IMR-90 (cell line): ENCODE results near the gene GGNBP2. TPM values are rescaled to one million over a fixed set of nuclear protein-coding genes. Genes with fewer than 3 reads are reported as not detected.

Source experiments
- ATAC-seq: fragments of 200-7000 bp; cut with Tn5 transposase; 2 replicates; pipeline ENCODE4 v1.9.1; 2020; ENCODE audit warnings: low read depth, mild to moderate bottlenecking, moderate library complexity
- BruUV-seq: library from RNA; stranded (reverse); fragments of 400-500 nt; replicated peaks from 2 replicates; lab custom pipeline; 2021; lab: Mats Ljungman, UMichigan
- CTCF ChIA-PET: fragments of 300-600 bp; formaldehyde crosslinking; extraction: SDS; loops from one replicate; lab custom pipeline; 2021; ENCODE audit warnings: antibody characterized with exemption; lab: Yijun Ruan, JAX
- POLR2A ChIA-PET: fragments of 300-600 bp; sonication (Branson Sonifier 250); formaldehyde crosslinking; loops from one replicate; lab custom pipeline; 2022; ENCODE audit warnings: antibody characterized with exemption; ENCODE audit not compliant: unreplicated experiment; lab: Charles Lee
- DNase-seq: peaks from one replicate; pipeline ENCODE4 v3.0.0; 2013
- H2AFZ ChIP-seq: replicated peaks from 2 replicates; pipeline ENCODE3; 2013; ENCODE audit warnings: low read length, mild to moderate bottlenecking; ENCODE audit not compliant: poor library complexity
- H2AK5ac ChIP-seq: 2 replicates; pipeline ENCODE4 v1.6.1; 2013; ENCODE audit warnings: low read depth, low read length, inconsistent platforms
- H2AK9ac ChIP-seq: replicated peaks from 2 replicates; pipeline ENCODE3; 2013; ENCODE audit warnings: mild to moderate bottlenecking, low read depth, low read length, moderate library complexity; ENCODE audit not compliant: poor library complexity
- H2BK120ac ChIP-seq: 2 replicates; pipeline ENCODE4 v1.6.1; 2013; ENCODE audit warnings: low read depth, low read length, inconsistent platforms
- H2BK15ac ChIP-seq: 3 replicates; pipeline ENCODE4 v1.6.1; 2013; ENCODE audit warnings: low read depth, low read length, inconsistent platforms
- H2BK20ac ChIP-seq: 2 replicates; pipeline ENCODE4 v1.6.1; 2013; ENCODE audit warnings: low read depth, mild to moderate bottlenecking, inconsistent platforms, low read length, moderate library complexity
- H2BK5ac ChIP-seq: 2 replicates; pipeline ENCODE4 v1.6.1; 2013; ENCODE audit warnings: mild to moderate bottlenecking, low read depth, low read length, inconsistent platforms; ENCODE audit not compliant: poor library complexity, severe bottlenecking
- H3K14ac ChIP-seq: replicated peaks from 2 replicates; pipeline ENCODE4 v1.6.1; 2013; ENCODE audit warnings: low read depth, low read length, inconsistent platforms
- H3K18ac ChIP-seq: 2 replicates; pipeline ENCODE4 v1.6.1; 2013; ENCODE audit warnings: low read depth, low read length, control low read depth
- H3K23ac ChIP-seq: 2 replicates; pipeline ENCODE4 v1.6.1; 2013; ENCODE audit warnings: low read depth, low read length, inconsistent platforms
- H3K27ac ChIP-seq: 2 replicates; pipeline ENCODE4 v1.5.1; 2013; ENCODE audit warnings: mild to moderate bottlenecking, control low read depth, low read length; ENCODE audit not compliant: insufficient read depth
- H3K27me3 ChIP-seq: 2 replicates; pipeline ENCODE4 v1.6.1; 2013; ENCODE audit warnings: low read length; ENCODE audit not compliant: control insufficient read depth, insufficient read depth
- H3K36me3 ChIP-seq: 2 replicates; pipeline ENCODE4 v1.6.1; 2013; ENCODE audit warnings: low read length, mixed read lengths; ENCODE audit not compliant: control insufficient read depth, insufficient read depth
- H3K4ac ChIP-seq: 2 replicates; pipeline ENCODE4 v1.6.1; 2013; ENCODE audit warnings: low read depth, low read length, inconsistent platforms
- H3K4me1 ChIP-seq: 2 replicates; pipeline ENCODE4 v1.6.1; 2013; ENCODE audit warnings: low read length, mixed read lengths; ENCODE audit not compliant: control insufficient read depth, insufficient read depth
- H3K4me2 ChIP-seq: 2 replicates; pipeline ENCODE4 v1.6.1; 2013; ENCODE audit warnings: low read depth, mild to moderate bottlenecking, control low read depth, low read length, moderate library complexity
- H3K4me3 ChIP-seq: 2 replicates; pipeline ENCODE4 v1.5.1; 2013; ENCODE audit warnings: low read depth, mild to moderate bottlenecking, control low read depth, low read length, moderate library complexity; ENCODE audit not compliant: insufficient read depth
- H3K56ac ChIP-seq: 2 replicates; pipeline ENCODE4 v1.6.1; 2013; ENCODE audit warnings: low read length, inconsistent platforms; ENCODE audit not compliant: insufficient read depth; ENCODE audit errors: extremely low read depth
- H3K79me1 ChIP-seq, 2 experiments: 2 replicates each; pipeline ENCODE4 v1.6.1; 2013; ENCODE audit warnings: low read length in 2 of 2, inconsistent platforms in 1 of 2, low read depth in 1 of 2
- H3K9ac ChIP-seq: 2 replicates; pipeline ENCODE4 v1.6.1; 2013; ENCODE audit warnings: low read depth, low read length, control low read depth
- H3K9me1 ChIP-seq: 2 replicates; pipeline ENCODE4 v1.6.1; 2013; ENCODE audit warnings: low read length, inconsistent platforms; ENCODE audit not compliant: insufficient read depth
- H3K9me3 ChIP-seq: 2 replicates; pipeline ENCODE4 v1.6.1; 2013; ENCODE audit warnings: low read length; ENCODE audit not compliant: control insufficient read depth, insufficient read depth
- H4K20me1 ChIP-seq: 2 replicates; pipeline ENCODE4 v1.6.1; 2013; ENCODE audit warnings: low read length, inconsistent platforms; ENCODE audit not compliant: insufficient read depth
- H4K5ac ChIP-seq: 2 replicates; pipeline ENCODE4 v1.6.1; 2013; ENCODE audit warnings: mild to moderate bottlenecking, low read depth, low read length, control low read depth
- H4K8ac ChIP-seq, 2 experiments: 2 replicates each; pipeline ENCODE4 v1.6.1; 2013; ENCODE audit warnings: low read depth in 2 of 2, low read length in 2 of 2, control low read depth in 1 of 2, inconsistent platforms in 1 of 2
- H4K91ac ChIP-seq: 2 replicates; pipeline ENCODE4 v1.6.1; 2013; ENCODE audit warnings: low read depth, low read length, inconsistent platforms; ENCODE audit not compliant: insufficient read depth
- MAFK ChIP-seq: IDR thresholded peaks from 2 replicates; pipeline ENCODE4 v1.6.1; 2012; ENCODE audit warnings: low read depth, low read length, improper control_type of control experiment
- MXI1 ChIP-seq: IDR thresholded peaks from 2 replicates; pipeline ENCODE4 v1.6.1; 2012; ENCODE audit warnings: low read depth, mild to moderate bottlenecking, low read length, moderate library complexity, borderline replicate concordance
- NFE2L2 ChIP-seq: fragments of 150-350 bp; IDR thresholded peaks from 2 replicates; pipeline ENCODE4 v1.6.1; 2016; ENCODE audit warnings: low read depth, mild to moderate bottlenecking, low read length
- POLR2A ChIP-seq: IDR thresholded peaks from 2 replicates; pipeline ENCODE4 v1.6.1; 2012; ENCODE audit warnings: mild to moderate bottlenecking, low read depth, low read length
- RCOR1 ChIP-seq: IDR thresholded peaks from 2 replicates; pipeline ENCODE4 v1.6.1; 2012; ENCODE audit warnings: mild to moderate bottlenecking, low read length, improper control_type of control experiment; ENCODE audit not compliant: insufficient replicate concordance
- RFX5 ChIP-seq: IDR thresholded peaks from 2 replicates; pipeline ENCODE4 v1.8.0; 2012; ENCODE audit warnings: low read depth, mild to moderate bottlenecking, low read length, moderate library complexity
- SMC3 ChIP-seq: fragments of 150-350 bp; IDR thresholded peaks from 2 replicates; pipeline ENCODE4 v1.6.1; 2016; ENCODE audit warnings: low read depth, mild to moderate bottlenecking, antibody characterized with exemption, low read length, moderate library complexity
- WGBS, 2 experiments: methylation state at CpG; one replicate each; pipeline versions ENCODE4 v1.1.5 to v1.1.7; 2013; ENCODE audit warnings: missing lambda C conversion rate in 2 of 2; ENCODE audit not compliant: insufficient read length in 1 of 2; ENCODE audit errors: extremely low coverage in 2 of 2; 5-methylcytosine and 5-hydroxymethylcytosine counted together
- dilution Hi-C: fragments of 300-500 bp; cut with HindIII; formaldehyde crosslinking; loops from one replicate; pipeline ENCODE4 v1.14.3; 2018; ENCODE audit warnings: low sequenced_read_pairs; ENCODE audit not compliant: unreplicated experiment
- in situ Hi-C: fragments of 300-500 bp; cut with MboI; formaldehyde crosslinking; loops from 3 replicates; pipeline ENCODE4 v1.14.3; 2019; ENCODE audit warnings: low sequenced_read_pairs, inconsistent platforms, mixed read lengths
- intact Hi-C: fragments of 100-400 bp; cut with micrococcal nuclease; formaldehyde crosslinking; loops from 2 replicates; pipeline ENCODE4 v1.10.0; 2022
- polyA plus RNA-seq, 3 experiments: library from polyadenylated mRNA; depleted of rRNA; stranded (reverse); fragments of >200 nt; gene quantifications; 2 replicates each; pipeline ENCODE4 v1.2.3, GENCODE V29; 2012; ENCODE audit warnings: low replicate concordance in 1 of 3
- total RNA-seq: library from RNA; depleted of rRNA; stranded (reverse); fragments of >200 nt; gene quantifications from 2 replicates; pipeline ENCODE4 v1.2.3, GENCODE V29; 2012
- TF ChIP-seq, protein P1 (sequence below): conservative IDR thresholded peaks from 2 replicates; pipeline ENCODE4 v1.5.1; 2012; ENCODE audit warnings: mild to moderate bottlenecking, low read depth, low read length, improper control_type of control experiment

The GGNBP2 gene
- total and polyA plus RNA-seq, 2 of the 4 experiments (the other 2 are of a cell fraction), result 40.7 to 56.2 TPM

DNA sequence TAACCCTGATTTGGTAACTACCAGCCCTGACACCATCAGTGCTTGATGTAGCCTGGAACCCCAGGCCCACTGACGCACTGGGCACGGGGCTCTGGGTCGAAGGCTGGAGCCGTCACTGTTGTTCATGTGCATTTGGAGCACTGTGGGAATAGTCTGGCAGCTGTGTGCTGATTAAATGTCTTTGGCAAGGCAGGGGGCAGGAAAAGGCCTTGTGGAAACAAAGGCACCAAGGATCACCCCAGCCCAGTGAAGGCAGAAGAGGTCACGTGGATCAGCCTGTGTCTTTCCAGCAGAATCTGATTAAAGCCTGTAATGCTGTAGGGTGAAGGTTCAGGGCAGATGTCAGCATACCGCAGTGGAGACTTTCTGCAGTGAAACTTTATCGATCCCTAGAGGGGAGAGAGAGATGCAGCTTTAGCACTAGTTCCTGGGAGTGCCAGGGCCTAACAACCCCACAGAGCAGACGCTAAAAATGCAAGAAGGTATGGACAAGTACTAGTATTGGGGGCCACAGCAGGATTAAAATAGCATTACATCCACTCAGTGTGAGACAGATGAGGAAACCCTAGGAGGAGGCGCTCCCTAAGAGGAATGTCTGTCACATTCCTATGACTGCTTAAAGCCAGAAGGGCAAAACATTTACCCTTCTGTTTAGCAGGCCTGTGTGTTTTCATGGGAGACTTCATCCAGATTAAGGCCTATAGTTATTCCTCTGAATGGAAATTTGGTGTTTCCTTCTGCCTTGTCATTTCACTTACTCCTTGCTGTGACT is 48.5 kb upstream of the GGNBP2 start:
- WGBS, 2 experiments, result 100% methylated on average over 1 of the region's 9 CpGs; no CpG with 5 or more reads in 1 of the 2 experiments
- H3K23ac ChIP-seq, result no peak overlapping the region
- H3K14ac ChIP-seq, result no peak overlapping the region
- H3K27ac ChIP-seq, result no peak overlapping the region
- H3K4me1 ChIP-seq, result no peaks in the 10 kb centered on the region
- dilution Hi-C loops, result no loop called here
- no peak overlapping the region for H2BK120ac ChIP-seq
- no peak overlapping the region for H2BK15ac ChIP-seq
- H2BK5ac ChIP-seq, result no peak overlapping the region
- ATAC-seq (peak; percentile 74), DNase-seq (peak; percentile 16)
- no peak overlapping the region for H3K18ac ChIP-seq
- no peak overlapping the region for H2BK20ac ChIP-seq
- H2AK9ac ChIP-seq, result no peak overlapping the region
- POLR2A ChIA-PET, result no interaction called here
- intact Hi-C loops, result loop anchor here (2.0 kb wide), 1 partner anchor 39 kb away; the partner anchor contains the start of genes MYO19 and PIGW
- no peak overlapping the region for H3K56ac ChIP-seq
- no peaks in the 10 kb centered on the region for H3K27me3 ChIP-seq
- H2AK5ac ChIP-seq, result no peak overlapping the region
- peaks cover 2% of the 10 kb centered on the region; the same call in 1 of the 2 replicates for H3K9me1 ChIP-seq
- H3K9ac ChIP-seq, result no peak overlapping the region
- peaks cover 19 to 21% of the 10 kb centered on the region in 2 experiments for H3K79me1 ChIP-seq
- H4K20me1 ChIP-seq, result no peaks in the 10 kb centered on the region; the same call in 1 of the 2 replicates
- H3K36me3 ChIP-seq, result peaks cover 53% of the 10 kb centered on the region
- H4K5ac ChIP-seq, result no peak overlapping the region
- TF ChIP-seq MXI1 (no peak), SMC3 (no peak), NFE2L2 (no peak), RCOR1 (no peak), POLR2A (no peak), RFX5 (no peak), MAFK (no peak)
- TF ChIP-seq, protein P1, sequence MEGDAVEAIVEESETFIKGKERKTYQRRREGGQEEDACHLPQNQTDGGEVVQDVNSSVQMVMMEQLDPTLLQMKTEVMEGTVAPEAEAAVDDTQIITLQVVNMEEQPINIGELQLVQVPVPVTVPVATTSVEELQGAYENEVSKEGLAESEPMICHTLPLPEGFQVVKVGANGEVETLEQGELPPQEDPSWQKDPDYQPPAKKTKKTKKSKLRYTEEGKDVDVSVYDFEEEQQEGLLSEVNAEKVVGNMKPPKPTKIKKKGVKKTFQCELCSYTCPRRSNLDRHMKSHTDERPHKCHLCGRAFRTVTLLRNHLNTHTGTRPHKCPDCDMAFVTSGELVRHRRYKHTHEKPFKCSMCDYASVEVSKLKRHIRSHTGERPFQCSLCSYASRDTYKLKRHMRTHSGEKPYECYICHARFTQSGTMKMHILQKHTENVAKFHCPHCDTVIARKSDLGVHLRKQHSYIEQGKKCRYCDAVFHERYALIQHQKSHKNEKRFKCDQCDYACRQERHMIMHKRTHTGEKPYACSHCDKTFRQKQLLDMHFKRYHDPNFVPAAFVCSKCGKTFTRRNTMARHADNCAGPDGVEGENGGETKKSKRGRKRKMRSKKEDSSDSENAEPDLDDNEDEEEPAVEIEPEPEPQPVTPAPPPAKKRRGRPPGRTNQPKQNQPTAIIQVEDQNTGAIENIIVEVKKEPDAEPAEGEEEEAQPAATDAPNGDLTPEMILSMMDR, result no peak
- no peak overlapping the region for H3K4me3 ChIP-seq
- no TSS peak for BruUV-seq
- no peak overlapping the region for H3K4ac ChIP-seq
- H4K91ac ChIP-seq, result no peak overlapping the region
- no peak overlapping the region for H4K8ac ChIP-seq
- CTCF ChIA-PET, result no interaction called here
- no peak overlapping the region for H2AFZ ChIP-seq
- H3K9me3 ChIP-seq, result no peaks in the 10 kb centered on the region
- in situ Hi-C loops, result no loop called here
- no peak overlapping the region for H3K4me2 ChIP-seq
